ENCODE measurements around the gene C5AR1.

- TF ChIP-seq CTCF (IDR thresholded peaks at IDR 0.05) (no peak), POLR2A (IDR thresholded peaks at IDR 0.05) (no peak)
Measured at GRCh38 chr19:47310819-47311218, 1.2 kb downstream of the C5AR1 start.

Data from thyroid gland (tissue), 4 donors.